ENCODE results near the gene CLGN.

Gene CLGN

GRCh38 chr4:140344101-140344500 is 83.3 kb downstream of the CLGN start:
- in situ Hi-C loops (cut with MboI; ENCODE audit: low sequenced_read_pairs), result no loop called here

- in situ Hi-C loops (cut with MboI; ENCODE audit: low sequenced_read_pairs), result no loop called here
Observed at GRCh38 chr4:140343303-140343702, 84.1 kb downstream of the CLGN start.

GRCh38 chr4:140342620-140343019 is 84.8 kb downstream of the CLGN start:
- in situ Hi-C loops (cut with MboI; ENCODE audit: low sequenced_read_pairs), result no loop called here
